GM19438 (cell line): ENCODE results near the gene NXPH1.

Experiments
- ATAC-seq: cut with Tn5 transposase; IDR thresholded peaks from one replicate; pipeline ENCODE4 v1.9.1; 2021; ENCODE audit warnings: low read depth; ENCODE audit not compliant: unreplicated experiment

The NXPH1 gene

GRCh38 chr7:8783229-8783628 is 349.8 kb downstream of the NXPH1 start:
- ATAC-seq, result no peak

GRCh38 chr7:8785081-8785480 is 351.7 kb downstream of the NXPH1 start:
- ATAC-seq, result no peak

GRCh38 chr7:8800986-8801385 is 367.6 kb downstream of the NXPH1 start:
- no peak for ATAC-seq
